GM19324 (cell line): Measurements from ENCODE around the gene SERPINA10.
"Not testable (repeated sequence)": the region's sequence is repeated elsewhere in the genome, so short reads cannot be mapped to it uniquely, and the experiment has no call there.

ENCODE experiments used
- ATAC-seq: cut with Tn5 transposase; IDR thresholded peaks from one replicate; pipeline ENCODE4 v1.9.1; 2021; ENCODE audit warnings: mild to moderate bottlenecking, moderate library complexity; ENCODE audit not compliant: unreplicated experiment, low FRiP score

Gene SERPINA10

GRCh38 chr14:94288610-94289465 lies 4.2 kb downstream of the SERPINA10 start:
- no peak for ATAC-seq

GRCh38 chr14:94285158-94285557 lies 7.9 kb downstream of the SERPINA10 start:
- no peak for ATAC-seq

GRCh38 chr14:94284221-94284620 lies 8.8 kb downstream of the SERPINA10 start:
- ATAC-seq, result no peak

- no peak for ATAC-seq
Measured at GRCh38 chr14:94282991-94283723, 9.9 kb downstream of the SERPINA10 start.

GRCh38 chr14:94278731-94279130 lies 14.3 kb downstream of the SERPINA10 start:
- no peak for ATAC-seq

GRCh38 chr14:94276898-94277561 lies 16.0 kb downstream of the SERPINA10 start:
- not testable (repeated sequence) for ATAC-seq

- ATAC-seq, result no peak
Measured at GRCh38 chr14:94269156-94269555, 23.9 kb downstream of the SERPINA10 start.

- not testable (repeated sequence) for ATAC-seq
Measured at GRCh38 chr14:94268582-94268981, 24.5 kb downstream of the SERPINA10 start.

GRCh38 chr14:94267352-94267751 lies 25.7 kb downstream of the SERPINA10 start:
- ATAC-seq, result no peak

- ATAC-seq, result not testable (repeated sequence)
Measured at GRCh38 chr14:94264195-94264594, 28.9 kb downstream of the SERPINA10 start.

GRCh38 chr14:94244182-94244581 lies 48.9 kb downstream of the SERPINA10 start:
- no peak for ATAC-seq

- no peak for ATAC-seq
Measured at GRCh38 chr14:94239406-94239805, 53.7 kb downstream of the SERPINA10 start.

GRCh38 chr14:94237983-94238382 lies 55.1 kb downstream of the SERPINA10 start:
- no peak for ATAC-seq

GRCh38 chr14:94237046-94237445 lies 56.0 kb downstream of the SERPINA10 start:
- no peak for ATAC-seq
